Transverse colon (tissue), 4 donors: ENCODE data around the gene EIF4EBP2. TPM values are rescaled to one million over a fixed set of nuclear protein-coding genes. Genes with fewer than 3 reads are reported as not detected.

Experiments used
- DNase-seq: peaks from one replicate; pipeline ENCODE4 v3.0.0-alpha.2; 2019
- H3K27ac ChIP-seq, 4 donors: fragments of 200-600 bp; sonication (generic); 2 replicates each; pipeline ENCODE4 v1.5.1; 2016 to 2018; ENCODE audit warnings: inconsistent platforms in 4 of 4
- H3K27me3 ChIP-seq: fragments of 200-600 bp; sonication (generic); 2 replicates; pipeline ENCODE4 v1.5.1; 2017; ENCODE audit warnings: inconsistent platforms
- H3K36me3 ChIP-seq, 4 donors: fragments of 200-600 bp; sonication (generic); 2 replicates each; pipeline ENCODE4 v1.5.1; 2017 to 2019; ENCODE audit warnings: inconsistent platforms in 4 of 4
- H3K4me1 ChIP-seq, 4 donors: fragments of 200-600 bp; sonication (generic); 2 replicates each; pipeline ENCODE4 v1.5.1; 2017 to 2020; ENCODE audit warnings: inconsistent platforms in 4 of 4
- H3K4me3 ChIP-seq, 4 donors: fragments of 200-600 bp; sonication (generic); 1 replicate in 1 of 4; 2 replicates in 3 of 4; pipeline versions ENCODE4 v1.5.1 to v1.6.1; 2017 to 2019; ENCODE audit warnings: inconsistent platforms in 4 of 4
- H3K9me3 ChIP-seq, 2 donors: fragments of 200-600 bp; sonication (generic); 2 replicates each; pipeline ENCODE4 v1.5.1; 2017 to 2019; ENCODE audit warnings: inconsistent platforms in 2 of 2
- CTCF ChIP-seq, 5 experiments: fragments of 200-600 bp in 3 of 5; fragments of 450-650 bp in 2 of 5; sonication (generic) in 3 of 5; IDR thresholded peaks; 1 replicate in 2 of 5; 2 replicates in 3 of 5; pipeline ENCODE4 v1.5.1; 2016 to 2017; ENCODE audit warnings: antibody characterized with exemption in 5 of 5, inconsistent platforms in 3 of 5, mild to moderate bottlenecking in 2 of 5, moderate library complexity in 1 of 5
- EP300 ChIP-seq: sonication (generic); formaldehyde crosslinking; IDR thresholded peaks from one replicate; pipeline ENCODE4 v1.6.1; 2017; ENCODE audit warnings: antibody characterized with exemption, low read depth
- POLR2A ChIP-seq: fragments of 450-650 bp; IDR thresholded peaks from one replicate; pipeline ENCODE4 v1.6.1; 2016; ENCODE audit warnings: antibody characterized with exemption, mild to moderate bottlenecking, moderate library complexity
- POLR2AphosphoS5 ChIP-seq, 3 donors: sonication (generic); formaldehyde crosslinking; IDR thresholded peaks; one replicate each; pipeline ENCODE4 v1.6.1; 2016; ENCODE audit warnings: antibody characterized with exemption in 3 of 3
- WGBS, 2 donors: methylation state at CpG; one replicate each; pipeline ENCODE4 v1.1.5; 2018; ENCODE audit warnings: low coverage in 1 of 2; 5-methylcytosine and 5-hydroxymethylcytosine counted together
- in situ Hi-C, 4 donors: fragments of 200-750 bp; cut with MboI; loops; one replicate each; pipeline versions ENCODE4 v1.15.0 to v1.15.1; 2017; ENCODE audit warnings: low sequenced_read_pairs in 3 of 4, low pct_ligation_motif_present in 1 of 4, low pct_unique_long_range_greater_than_20kb in 1 of 4
- intact Hi-C: fragments of 100-400 bp; cut with DNase I; formaldehyde crosslinking; loops from one replicate; pipeline ENCODE4 v1.15.1; 2023; ENCODE audit warnings: low total_unique reads
- total RNA-seq, 4 donors: library from RNA; depleted of rRNA; stranded (reverse); fragments of >200 nt; gene quantifications; one replicate each; pipeline ENCODE4 v1.1.0, GENCODE V29; 2016

EIF4EBP2 gene
- total RNA-seq, 4 donors from 2014 or later = 43.6 to 117 (median 110) TPM

- intact Hi-C loops (no loop called here), in situ Hi-C loops (no loop called here)
- peaks cover 3 to 32% (median 20%) of the 10 kb centered on the region in 4 donors for H3K4me1 ChIP-seq
- peak overlapping the region in 1 of 4 donors; percentile 19 for H3K4me3 ChIP-seq
- no peaks in the 10 kb centered on the region for H3K36me3 ChIP-seq
- H3K27ac ChIP-seq = no peak overlapping the region
- 8% methylated on average over 66 of the region's 69 CpGs; no CpG with 5 or more reads in 1 of the 2 donors for WGBS, 2 donors
- no peaks in the 10 kb centered on the region for H3K9me3 ChIP-seq
- no peak for DNase-seq
- TF ChIP-seq CTCF (IDR thresholded peaks at IDR 0.05) = peak in 1 of 5 experiments; percentile 37
- no peak for TF ChIP-seq EP300
- peaks cover 44% of the 10 kb centered on the region for H3K27me3 ChIP-seq
These were observed 36.6 kb downstream of the EIF4EBP2 start for GRCh38 chr10:70440296-70441160.

GRCh38 chr10:70441161-70441894, 37.4 kb downstream of the EIF4EBP2 start, which contains the start of gene NODAL:
Gene NODAL (minus strand): TSS chr10:70441681. CDS start chr10:70441667, 14 bp downstream.
- intact Hi-C loops (no loop called here), in situ Hi-C loops (no loop called here)
- TF ChIP-seq EP300 = no peak
- no peak for TF ChIP-seq POLR2AphosphoS5 (IDR thresholded peaks at IDR 0.05)
- no peak for TF ChIP-seq CTCF (IDR thresholded peaks at IDR 0.05)
- TF ChIP-seq POLR2A = no peak
- H3K36me3 ChIP-seq = no peaks in the 10 kb centered on the region
- peak within 1 kb of the TSS in 2 of 4 donors; percentile 7 to 19 for H3K4me3 ChIP-seq
- H3K27me3 ChIP-seq = peaks cover 44% of the 10 kb centered on the region
- no peak for DNase-seq
- WGBS, 2 donors = 18% methylated on average over 36 of the region's 60 CpGs; no CpG with 5 or more reads in 1 of the 2 donors
- H3K4me1 ChIP-seq = peaks cover 9 to 38% (median 23%) of the 10 kb centered on the region in 4 donors
- H3K9me3 ChIP-seq = no peaks in the 10 kb centered on the region
- no peak within 1 kb of the TSS for H3K27ac ChIP-seq

- TF ChIP-seq EP300 (no peak), POLR2A (no peak), CTCF (IDR thresholded peaks at IDR 0.05) (no peak), POLR2AphosphoS5 (IDR thresholded peaks at IDR 0.05) (no peak)
- no peak overlapping the region for H3K4me3 ChIP-seq
- 17 to 59% methylated on average over 1 to 6 of the region's 12 CpGs for WGBS, 2 donors
- intact Hi-C loops (no loop called here), in situ Hi-C loops (no loop called here)
- no peaks in the 10 kb centered on the region for H3K9me3 ChIP-seq
- H3K36me3 ChIP-seq = no peaks in the 10 kb centered on the region
- H3K4me1 ChIP-seq = peaks cover 12 to 38% (median 23%) of the 10 kb centered on the region in 4 donors
- peaks cover 44% of the 10 kb centered on the region for H3K27me3 ChIP-seq
- no peak for DNase-seq
- no peak overlapping the region for H3K27ac ChIP-seq
These were observed 38.0 kb downstream of the EIF4EBP2 start for GRCh38 chr10:70441895-70442309.

GRCh38 chr10:70442332-70442988, 38.5 kb downstream of the EIF4EBP2 start:
- in situ Hi-C loops = no loop called here
- peak; percentile 46 for DNase-seq
- peaks cover 12 to 38% (median 23%) of the 10 kb centered on the region in 4 donors for H3K4me1 ChIP-seq
- no peak overlapping the region for H3K27ac ChIP-seq
- 49 to 63% methylated on average over 3 to 6 of the region's 6 CpGs for WGBS, 2 donors
- TF ChIP-seq POLR2A (no peak), CTCF (IDR thresholded peaks at IDR 0.05) (no peak), EP300 (no peak), POLR2AphosphoS5 (IDR thresholded peaks at IDR 0.05) (no peak)
- no peaks in the 10 kb centered on the region for H3K36me3 ChIP-seq
- no peak overlapping the region for H3K4me3 ChIP-seq
- no peaks in the 10 kb centered on the region for H3K9me3 ChIP-seq
- peaks cover 44% of the 10 kb centered on the region for H3K27me3 ChIP-seq
- intact Hi-C loops = no loop called here
